Measurements from ENCODE around the gene HOXD9. TPM values are rescaled to one million over a fixed set of nuclear protein-coding genes. Genes with fewer than 3 reads are reported as not detected.

The HOXD9 gene
- total and polyA plus RNA-seq, 2 of the 8 experiments (the other 6 are each of a cell fraction or from before 2014, with no cell fraction given): not detected

DNA sequence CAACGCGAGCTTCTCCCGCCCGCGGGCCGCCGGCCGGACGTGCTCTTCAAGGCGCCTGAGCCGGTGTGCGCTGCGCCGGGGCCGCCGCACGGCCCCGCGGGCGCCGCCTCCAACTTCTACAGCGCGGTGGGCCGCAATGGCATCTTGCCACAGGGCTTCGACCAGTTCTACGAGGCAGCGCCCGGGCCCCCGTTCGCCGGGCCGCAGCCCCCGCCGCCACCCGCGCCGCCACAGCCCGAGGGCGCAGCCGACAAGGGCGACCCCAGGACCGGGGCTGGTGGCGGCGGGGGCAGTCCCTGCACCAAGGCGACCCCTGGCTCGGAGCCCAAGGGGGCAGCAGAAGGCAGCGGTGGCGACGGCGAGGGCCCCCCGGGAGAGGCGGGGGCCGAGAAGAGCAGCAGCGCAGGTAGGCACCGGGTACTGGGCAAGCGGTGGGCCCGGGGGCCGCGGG, 14.8 kb upstream of the HOXD9 start (continued):
- TF ChIP-seq, protein P1, sequence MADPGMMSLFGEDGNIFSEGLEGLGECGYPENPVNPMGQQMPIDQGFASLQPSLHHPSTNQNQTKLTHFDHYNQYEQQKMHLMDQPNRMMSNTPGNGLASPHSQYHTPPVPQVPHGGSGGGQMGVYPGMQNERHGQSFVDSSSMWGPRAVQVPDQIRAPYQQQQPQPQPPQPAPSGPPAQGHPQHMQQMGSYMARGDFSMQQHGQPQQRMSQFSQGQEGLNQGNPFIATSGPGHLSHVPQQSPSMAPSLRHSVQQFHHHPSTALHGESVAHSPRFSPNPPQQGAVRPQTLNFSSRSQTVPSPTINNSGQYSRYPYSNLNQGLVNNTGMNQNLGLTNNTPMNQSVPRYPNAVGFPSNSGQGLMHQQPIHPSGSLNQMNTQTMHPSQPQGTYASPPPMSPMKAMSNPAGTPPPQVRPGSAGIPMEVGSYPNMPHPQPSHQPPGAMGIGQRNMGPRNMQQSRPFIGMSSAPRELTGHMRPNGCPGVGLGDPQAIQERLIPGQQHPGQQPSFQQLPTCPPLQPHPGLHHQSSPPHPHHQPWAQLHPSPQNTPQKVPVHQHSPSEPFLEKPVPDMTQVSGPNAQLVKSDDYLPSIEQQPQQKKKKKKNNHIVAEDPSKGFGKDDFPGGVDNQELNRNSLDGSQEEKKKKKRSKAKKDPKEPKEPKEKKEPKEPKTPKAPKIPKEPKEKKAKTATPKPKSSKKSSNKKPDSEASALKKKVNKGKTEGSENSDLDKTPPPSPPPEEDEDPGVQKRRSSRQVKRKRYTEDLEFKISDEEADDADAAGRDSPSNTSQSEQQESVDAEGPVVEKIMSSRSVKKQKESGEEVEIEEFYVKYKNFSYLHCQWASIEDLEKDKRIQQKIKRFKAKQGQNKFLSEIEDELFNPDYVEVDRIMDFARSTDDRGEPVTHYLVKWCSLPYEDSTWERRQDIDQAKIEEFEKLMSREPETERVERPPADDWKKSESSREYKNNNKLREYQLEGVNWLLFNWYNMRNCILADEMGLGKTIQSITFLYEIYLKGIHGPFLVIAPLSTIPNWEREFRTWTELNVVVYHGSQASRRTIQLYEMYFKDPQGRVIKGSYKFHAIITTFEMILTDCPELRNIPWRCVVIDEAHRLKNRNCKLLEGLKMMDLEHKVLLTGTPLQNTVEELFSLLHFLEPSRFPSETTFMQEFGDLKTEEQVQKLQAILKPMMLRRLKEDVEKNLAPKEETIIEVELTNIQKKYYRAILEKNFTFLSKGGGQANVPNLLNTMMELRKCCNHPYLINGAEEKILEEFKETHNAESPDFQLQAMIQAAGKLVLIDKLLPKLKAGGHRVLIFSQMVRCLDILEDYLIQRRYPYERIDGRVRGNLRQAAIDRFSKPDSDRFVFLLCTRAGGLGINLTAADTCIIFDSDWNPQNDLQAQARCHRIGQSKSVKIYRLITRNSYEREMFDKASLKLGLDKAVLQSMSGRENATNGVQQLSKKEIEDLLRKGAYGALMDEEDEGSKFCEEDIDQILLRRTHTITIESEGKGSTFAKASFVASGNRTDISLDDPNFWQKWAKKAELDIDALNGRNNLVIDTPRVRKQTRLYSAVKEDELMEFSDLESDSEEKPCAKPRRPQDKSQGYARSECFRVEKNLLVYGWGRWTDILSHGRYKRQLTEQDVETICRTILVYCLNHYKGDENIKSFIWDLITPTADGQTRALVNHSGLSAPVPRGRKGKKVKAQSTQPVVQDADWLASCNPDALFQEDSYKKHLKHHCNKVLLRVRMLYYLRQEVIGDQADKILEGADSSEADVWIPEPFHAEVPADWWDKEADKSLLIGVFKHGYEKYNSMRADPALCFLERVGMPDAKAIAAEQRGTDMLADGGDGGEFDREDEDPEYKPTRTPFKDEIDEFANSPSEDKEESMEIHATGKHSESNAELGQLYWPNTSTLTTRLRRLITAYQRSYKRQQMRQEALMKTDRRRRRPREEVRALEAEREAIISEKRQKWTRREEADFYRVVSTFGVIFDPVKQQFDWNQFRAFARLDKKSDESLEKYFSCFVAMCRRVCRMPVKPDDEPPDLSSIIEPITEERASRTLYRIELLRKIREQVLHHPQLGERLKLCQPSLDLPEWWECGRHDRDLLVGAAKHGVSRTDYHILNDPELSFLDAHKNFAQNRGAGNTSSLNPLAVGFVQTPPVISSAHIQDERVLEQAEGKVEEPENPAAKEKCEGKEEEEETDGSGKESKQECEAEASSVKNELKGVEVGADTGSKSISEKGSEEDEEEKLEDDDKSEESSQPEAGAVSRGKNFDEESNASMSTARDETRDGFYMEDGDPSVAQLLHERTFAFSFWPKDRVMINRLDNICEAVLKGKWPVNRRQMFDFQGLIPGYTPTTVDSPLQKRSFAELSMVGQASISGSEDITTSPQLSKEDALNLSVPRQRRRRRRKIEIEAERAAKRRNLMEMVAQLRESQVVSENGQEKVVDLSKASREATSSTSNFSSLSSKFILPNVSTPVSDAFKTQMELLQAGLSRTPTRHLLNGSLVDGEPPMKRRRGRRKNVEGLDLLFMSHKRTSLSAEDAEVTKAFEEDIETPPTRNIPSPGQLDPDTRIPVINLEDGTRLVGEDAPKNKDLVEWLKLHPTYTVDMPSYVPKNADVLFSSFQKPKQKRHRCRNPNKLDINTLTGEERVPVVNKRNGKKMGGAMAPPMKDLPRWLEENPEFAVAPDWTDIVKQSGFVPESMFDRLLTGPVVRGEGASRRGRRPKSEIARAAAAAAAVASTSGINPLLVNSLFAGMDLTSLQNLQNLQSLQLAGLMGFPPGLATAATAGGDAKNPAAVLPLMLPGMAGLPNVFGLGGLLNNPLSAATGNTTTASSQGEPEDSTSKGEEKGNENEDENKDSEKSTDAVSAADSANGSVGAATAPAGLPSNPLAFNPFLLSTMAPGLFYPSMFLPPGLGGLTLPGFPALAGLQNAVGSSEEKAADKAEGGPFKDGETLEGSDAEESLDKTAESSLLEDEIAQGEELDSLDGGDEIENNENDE (IDR thresholded peaks at IDR 0.05; ENCODE audit: insufficient replicate concordance, low read length): no peak
- TF ChIP-seq NANOG (IDR thresholded peaks at IDR 0.05; ENCODE audit: insufficient read depth, low read depth, low read length, poor library complexity, severe bottlenecking) (no peak), EZH2 (IDR thresholded peaks at IDR 0.05; ENCODE audit: low read depth, low read length, severe bottlenecking) (peak; percentile 79), BACH1 (IDR thresholded peaks at IDR 0.05; ENCODE audit: low read length) (no peak), HDAC6 (IDR thresholded peaks at IDR 0.05; ENCODE audit: low read depth, low read length) (no peak), POLR2AphosphoS5 (IDR thresholded peaks at IDR 0.05; ENCODE audit: low read depth, low read length) (no peak), SUZ12 (IDR thresholded peaks at IDR 0.05; ENCODE audit: low read length) (0 out of 2 replicates have a peak, but pooled peaks have one; percentile 2)
